Fibroblast of gingiva (primary cell): ENCODE results near the gene GAREM2.

ENCODE experiments used
- DNase-seq: peaks from one replicate; pipeline ENCODE4 v3.0.0-alpha.2; 2011; ENCODE audit warnings: low read depth

The GAREM2 gene

DNA sequence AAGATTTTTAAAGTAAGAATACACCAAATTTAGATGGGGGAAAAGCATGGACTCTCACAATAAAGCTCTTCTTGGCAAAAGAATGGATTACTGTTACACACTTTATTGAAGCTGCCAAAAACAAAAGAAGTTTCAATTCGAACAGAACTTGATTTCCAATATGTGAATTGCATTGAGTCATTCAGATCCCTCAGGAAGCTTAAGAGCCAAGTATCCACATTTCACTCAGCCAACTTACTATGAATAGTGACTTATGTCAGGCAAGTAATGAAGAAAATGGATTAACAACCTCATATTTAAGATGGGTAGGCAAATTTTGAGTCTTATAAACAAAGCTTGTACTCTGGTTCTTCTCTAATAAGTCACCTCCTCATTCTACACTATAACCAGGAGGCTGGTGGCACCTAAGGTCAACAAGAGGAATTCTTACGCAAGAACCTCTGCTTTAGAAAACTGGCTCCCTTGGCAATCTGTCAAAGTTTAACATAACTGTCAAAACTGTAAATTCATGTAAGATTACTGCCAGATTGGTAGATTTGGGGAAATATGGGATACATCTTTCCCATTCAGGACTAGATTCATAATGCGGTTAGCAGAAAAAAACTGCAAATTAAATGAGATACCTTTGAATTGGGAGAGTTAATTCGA lies 65.5 kb downstream of the GAREM2 start:
- DNase-seq, result peak; percentile 30
